NCI-H2107 treated with DMSO at 0.1 percent for 48 hours (cell line): ENCODE results near the gene SEMA5A.

Experiments used
- DNase-seq: peaks from one replicate; lab custom pipeline; 2025; ENCODE audit not compliant: unreplicated experiment; lab: John Stamatoyannopoulos, UW

The SEMA5A gene

GRCh38 chr5:9140711-9141110 is 405.2 kb downstream of the SEMA5A start:
- no peak for DNase-seq

DNA sequence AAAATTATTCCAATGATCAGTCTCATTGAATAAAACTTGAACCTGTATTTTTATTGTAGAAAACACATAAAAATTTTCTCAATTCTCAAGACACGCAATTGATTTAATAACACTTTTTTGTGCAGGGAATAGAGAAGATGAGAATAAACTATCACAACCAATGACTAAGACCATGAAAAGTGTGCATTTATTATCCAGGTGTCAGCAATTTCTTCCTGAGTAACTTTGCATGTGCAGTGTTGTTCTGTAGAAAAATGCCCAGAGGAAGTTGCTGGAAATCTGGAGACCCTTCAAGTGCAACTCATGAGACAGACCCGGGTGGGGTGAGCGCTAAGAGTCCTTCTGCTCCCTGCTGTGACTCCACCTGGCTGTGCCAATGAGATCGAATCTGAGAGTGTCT is 405.7 kb downstream of the SEMA5A start:
- DNase-seq, result no peak

DNA sequence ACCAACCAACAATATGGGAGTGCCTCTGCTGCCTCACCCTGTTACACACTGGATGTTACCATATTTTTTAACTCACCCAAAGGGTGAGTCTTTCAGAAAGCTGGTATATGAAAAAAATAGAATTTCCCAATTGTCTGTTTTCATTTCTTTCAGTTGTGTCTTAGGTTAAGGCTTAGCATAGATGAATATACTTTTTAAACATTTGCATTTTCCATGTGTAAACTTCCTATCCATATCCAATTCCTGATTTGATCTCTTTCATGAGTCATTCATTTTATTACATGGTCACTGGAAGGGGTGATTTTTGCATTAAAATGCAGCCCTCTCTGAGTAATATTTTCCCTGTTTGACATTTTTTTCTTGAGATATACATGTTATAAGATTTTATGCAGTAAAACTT is 406.5 kb downstream of the SEMA5A start:
- DNase-seq, result no peak

DNA sequence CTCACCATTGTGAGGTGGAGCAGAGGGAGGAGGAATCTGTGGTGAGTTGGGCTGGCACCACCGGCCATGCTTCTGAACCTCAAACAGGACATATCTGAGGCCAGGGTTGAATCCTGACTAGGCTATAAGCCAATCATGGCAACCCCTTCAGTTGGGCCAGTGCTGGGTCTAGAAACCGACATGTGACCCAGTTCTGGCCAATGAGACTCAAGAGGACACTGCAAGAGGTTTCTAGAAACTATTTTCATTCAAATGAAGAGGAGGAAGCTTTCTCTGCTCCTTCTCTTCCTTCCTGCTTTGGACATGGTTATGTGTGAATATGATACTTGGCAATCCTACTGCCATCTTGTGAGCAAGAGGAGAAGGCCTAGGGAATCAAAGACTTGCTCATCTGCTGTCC is 417.7 kb downstream of the SEMA5A start:
- DNase-seq, result no peak

GRCh38 chr5:9126490-9126889 is 419.4 kb downstream of the SEMA5A start:
- DNase-seq, result no peak

- no peak for DNase-seq
These were observed 420.0 kb downstream of the SEMA5A start for GRCh38 chr5:9125852-9126251.

GRCh38 chr5:9124838-9125237 is 421.0 kb downstream of the SEMA5A start:
- DNase-seq, result no peak

GRCh38 chr5:9124071-9124470 is 421.8 kb downstream of the SEMA5A start:
- no peak for DNase-seq

DNA sequence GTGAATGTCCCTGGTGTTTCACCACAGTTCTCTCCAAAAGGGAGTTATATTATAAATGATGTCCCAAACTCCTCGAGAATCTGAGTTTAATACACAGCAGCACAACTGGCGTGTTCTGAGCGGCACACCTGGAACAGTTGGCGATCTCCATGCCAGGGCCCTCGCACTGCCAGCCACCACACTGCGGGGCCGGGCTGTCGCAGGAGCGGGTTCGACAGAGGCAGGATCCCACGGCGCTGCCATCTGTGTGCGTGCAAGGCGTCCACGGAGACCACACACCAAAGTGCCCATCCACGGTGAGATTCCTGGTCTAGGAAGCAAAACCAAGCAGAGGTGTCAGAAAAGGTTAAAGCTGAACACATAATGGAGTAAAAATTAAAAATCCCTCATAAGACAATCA is 423.3 kb downstream of the SEMA5A start:
- no peak for DNase-seq

DNA sequence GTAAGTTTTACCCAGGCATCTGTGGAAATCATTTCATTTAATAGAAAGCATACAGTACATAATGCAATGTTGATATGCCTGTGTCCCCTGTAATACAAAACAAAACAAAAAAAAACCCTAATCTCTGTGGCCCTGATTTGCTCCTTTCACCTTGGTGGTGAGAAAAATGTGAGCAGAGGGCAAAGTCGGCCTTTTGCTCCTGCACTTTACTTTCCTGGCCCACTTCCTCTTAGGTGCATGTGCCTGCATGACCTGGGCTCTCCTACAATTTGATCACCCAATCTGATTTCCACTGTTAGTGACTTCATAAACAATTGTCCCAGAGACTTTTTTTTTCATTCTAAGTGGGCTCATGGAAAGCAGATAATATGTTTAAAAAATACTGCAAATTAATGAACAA is 424.3 kb downstream of the SEMA5A start:
- no peak for DNase-seq

DNA sequence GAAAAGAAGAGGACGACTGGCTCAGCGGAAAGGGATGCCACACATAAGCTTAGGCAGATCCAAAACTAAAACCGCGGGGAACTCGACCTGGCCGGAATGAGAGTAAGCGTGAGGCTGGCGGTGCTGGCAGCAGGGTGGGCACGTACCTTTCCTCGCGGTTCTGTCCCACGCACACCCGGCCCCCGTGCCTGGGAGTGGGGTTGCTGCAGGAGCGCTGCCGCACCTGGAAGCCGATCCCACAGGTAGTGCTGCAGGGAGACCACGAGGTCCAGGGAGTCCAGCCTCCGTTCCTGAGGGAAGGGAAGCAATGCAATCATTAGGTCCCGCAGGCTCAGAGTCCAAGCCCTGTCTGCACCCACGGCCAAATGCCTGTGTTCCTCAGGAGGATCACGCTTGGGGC is 427.0 kb downstream of the SEMA5A start:
- DNase-seq, result no peak

DNA sequence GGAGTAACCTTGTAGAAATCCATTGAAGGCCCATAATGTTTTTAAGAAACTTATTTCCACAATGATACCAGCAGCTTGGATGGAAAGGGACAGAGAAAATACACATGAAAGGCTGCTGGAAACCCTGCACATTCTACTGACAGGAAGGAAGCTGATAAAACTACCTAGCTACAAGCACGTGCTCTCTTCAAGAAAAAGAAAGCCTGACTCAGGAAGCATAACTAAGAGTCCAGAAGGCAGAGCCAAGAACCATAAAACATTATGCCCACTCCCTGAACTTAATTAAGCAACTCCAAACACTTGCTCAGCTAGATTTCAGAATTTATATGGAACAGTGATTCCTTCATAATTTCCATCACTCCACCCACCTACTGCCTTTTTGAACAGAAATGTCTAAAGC is 430.8 kb downstream of the SEMA5A start:
- no peak for DNase-seq

DNA sequence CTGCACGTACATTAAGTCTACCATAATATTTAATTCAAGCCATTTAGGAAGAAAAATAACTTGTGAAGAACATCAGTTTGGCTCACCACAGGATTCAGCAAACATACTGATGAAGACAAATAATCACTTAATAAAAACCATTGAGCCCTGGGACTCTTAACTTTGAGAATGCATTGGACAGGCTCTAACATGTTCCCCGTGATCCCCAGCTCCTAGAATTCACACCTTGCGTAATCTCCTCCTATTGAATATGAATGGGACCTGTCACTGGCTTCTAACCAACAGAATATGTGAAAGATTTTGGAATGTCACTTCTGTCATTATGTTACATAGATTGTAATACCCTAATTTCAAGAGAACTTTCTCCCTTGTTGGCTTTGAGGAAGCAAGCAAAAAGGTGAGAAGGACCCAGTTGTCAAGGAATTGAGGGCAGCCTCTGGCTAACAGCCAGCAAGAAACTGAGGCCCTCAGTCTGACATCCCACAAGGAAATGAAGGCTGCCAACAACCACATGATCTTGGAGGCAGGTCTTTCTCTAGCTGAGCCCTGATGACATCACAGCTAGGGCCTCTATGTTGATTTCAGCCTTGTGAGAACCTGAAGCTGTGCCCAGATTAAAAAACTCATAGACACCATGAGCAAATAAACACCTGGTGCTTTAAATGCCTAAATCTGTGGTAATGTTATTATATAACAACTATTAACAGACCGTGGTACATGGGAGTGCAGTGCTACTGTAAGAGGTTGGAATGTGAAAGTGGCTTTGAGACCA is 433.2 kb downstream of the SEMA5A start:
- no peak for DNase-seq

DNA sequence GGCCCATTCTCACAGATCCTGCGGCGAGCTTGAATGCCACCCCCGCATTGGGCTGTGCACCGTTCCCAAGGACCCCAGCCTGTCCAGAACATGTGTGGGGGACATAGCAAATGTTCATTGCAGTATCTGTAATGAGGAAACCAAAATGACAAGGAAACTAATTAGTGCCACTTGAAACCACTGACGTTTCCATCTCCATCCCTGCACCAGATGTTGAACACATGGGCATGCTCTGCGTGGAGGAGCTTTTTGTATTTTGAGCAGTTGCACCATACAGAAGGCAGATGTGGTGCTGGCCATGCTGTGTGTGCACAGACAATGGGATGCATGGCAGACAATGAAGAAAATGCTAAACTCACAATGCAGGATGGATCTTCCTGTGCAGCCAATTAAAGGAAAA is 437.7 kb downstream of the SEMA5A start:
- DNase-seq, result no peak

- no peak for DNase-seq
These were observed 440.0 kb downstream of the SEMA5A start for GRCh38 chr5:9105851-9106250.

DNA sequence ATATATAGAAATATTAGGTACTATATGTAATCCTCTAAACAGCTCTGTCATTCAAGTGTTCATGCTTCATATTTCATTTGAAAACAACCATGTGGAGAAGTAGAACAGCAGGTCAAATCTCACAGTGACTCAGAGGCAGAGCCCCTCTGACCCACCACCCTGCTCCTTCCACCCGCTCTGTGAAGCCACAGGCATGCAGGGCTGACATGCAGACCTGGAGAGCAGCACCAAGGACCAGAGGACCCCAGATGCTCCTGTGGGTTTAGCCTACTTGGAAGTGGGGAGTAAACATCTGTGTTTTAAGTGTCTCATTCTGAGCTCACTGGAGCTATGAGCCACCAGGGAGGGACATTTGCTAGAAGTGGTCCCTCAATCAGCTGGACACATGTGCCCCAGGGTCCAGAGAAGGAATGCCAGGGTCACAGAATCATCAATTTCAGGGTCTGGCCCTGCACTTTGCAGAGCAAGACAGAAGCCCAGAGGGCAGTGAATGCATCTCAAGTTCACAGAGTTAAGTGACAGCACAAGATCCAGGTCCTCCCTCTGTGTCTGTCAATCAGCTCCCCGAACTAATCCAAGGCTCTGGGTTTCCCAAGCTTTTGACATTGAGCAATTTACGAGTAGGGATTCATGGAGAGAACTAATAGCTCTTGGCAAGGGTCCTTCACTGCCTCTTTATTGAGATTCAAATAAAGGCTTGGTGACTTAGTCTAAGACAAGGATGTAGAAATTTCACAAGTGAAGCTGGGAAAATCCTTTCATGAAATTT is 441.1 kb downstream of the SEMA5A start:
- DNase-seq, result no peak

DNA sequence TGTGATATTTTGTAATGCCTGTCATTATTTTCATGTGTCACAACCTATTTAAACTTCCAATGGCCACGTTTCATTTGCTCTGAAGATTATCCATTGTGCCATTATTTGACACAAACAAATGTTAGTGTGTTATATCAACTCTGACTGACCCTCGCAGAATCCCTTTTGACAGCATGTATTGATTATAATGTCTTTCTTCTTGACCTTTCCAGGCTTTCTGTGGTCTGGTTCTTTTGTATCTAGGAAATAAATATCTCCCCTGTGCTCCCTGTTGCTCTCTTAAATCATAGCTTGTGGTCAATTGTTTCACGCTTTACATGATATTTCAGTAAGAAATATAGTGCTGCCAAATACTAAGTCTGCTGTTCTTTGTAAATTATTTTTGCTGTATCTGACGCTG is 442.6 kb downstream of the SEMA5A start:
- no peak for DNase-seq

- DNase-seq, result no peak
These were observed 446.2 kb downstream of the SEMA5A start for GRCh38 chr5:9099689-9100088.

DNA sequence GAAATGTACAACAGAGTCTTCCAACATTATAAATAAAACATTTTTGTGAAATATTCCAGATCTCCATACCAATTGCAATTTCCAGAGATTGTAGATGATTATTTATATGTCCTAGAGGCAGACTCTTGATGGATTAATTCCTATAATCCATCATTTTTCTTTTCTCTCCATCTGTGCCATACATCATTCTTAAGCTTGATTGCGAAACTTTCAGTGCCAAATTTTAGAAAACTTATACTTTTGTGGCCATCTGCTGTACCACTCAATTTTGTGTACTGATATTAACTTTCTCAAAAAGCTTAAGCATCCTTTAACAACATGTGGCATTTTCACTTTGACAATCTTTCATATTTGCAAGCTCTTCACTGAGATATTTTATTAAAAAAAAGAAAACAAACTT is 446.9 kb downstream of the SEMA5A start:
- no peak for DNase-seq

DNA sequence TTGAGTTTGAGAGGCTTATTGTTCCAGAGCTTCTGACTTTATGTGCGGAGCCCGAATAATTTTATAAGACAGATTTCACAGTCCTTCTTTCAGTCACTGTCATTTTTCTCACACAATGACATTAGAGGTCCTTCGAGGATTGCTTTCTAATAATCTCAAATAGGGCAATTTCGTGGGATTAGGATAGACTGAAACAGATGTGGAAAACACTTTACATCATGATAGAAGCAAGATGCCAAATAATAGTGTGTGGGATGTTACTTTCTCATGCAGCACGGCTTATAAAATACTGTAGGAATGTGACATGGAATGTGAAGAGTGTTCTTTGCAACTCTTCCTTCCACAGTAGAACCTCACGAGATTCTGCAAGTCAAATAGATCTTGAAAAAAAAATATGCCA is 451.3 kb downstream of the SEMA5A start:
- no peak for DNase-seq

DNA sequence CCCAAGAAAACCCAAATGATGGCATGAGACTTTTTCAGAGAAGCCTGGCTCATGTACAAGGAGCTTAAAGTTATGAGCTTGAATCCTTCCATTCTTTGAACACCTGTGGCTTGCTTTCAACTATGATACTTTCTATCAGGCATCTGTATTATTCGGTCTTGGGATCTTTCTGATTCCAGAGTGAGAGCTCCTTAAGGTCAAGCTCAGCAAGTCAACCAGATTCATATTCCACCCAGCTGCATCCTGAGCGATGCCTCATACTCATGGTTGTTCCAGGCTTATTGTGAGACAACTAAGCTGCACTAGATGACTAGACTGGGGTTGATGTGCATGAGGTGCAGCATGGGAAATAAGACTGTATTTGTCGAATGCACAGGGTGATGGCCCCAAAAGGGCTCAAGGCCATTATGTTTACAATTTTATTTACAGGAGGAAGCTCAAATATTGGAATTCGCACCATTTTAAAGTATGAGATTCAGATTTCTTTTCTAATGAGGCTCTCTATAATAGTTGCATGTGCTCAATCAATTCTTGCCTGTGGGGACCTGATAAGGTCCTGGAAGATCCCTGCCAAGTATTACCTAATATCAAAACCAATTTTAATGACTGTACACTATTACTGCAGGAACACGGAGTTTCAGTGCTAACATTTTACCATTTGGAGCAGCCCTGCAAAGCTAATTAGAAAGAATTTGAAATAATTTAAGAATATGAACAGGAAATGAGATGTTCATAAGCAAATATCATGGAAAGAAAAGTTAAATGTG is 453.8 kb downstream of the SEMA5A start:
- no peak for DNase-seq
